ENCODE data around the gene RBKS. TPM values are rescaled to one million over a fixed set of nuclear protein-coding genes. Genes with fewer than 3 reads are reported as not detected.

The RBKS gene
- total RNA-seq, 1 donor from 2014 or later: 1.6 TPM

GRCh38 chr2:27776696-27777095 lies 113.5 kb downstream of the RBKS start:
- Histone ChIP-seq H3K27me3 (ENCODE audit: insufficient read depth, low read length) (no peaks in the 10 kb centered on the region), H3K4me2 (ENCODE audit: low read length) (no peak overlapping the region), H3K9ac (ENCODE audit: low read length) (no peak overlapping the region), H3K27ac (ENCODE audit: low read depth, low read length) (no peak overlapping the region), H2AFZ (ENCODE audit: low read depth, low read length) (no peak overlapping the region), H4K20me1 (ENCODE audit: insufficient read depth, low read length) (peaks cover 10% of the 10 kb centered on the region), H3K36me3 (ENCODE audit: insufficient read depth, low read length) (peaks cover 9% of the 10 kb centered on the region), H3K79me2 (ENCODE audit: insufficient read depth, low read length) (peaks cover 83% of the 10 kb centered on the region), H3K9me3 (ENCODE audit: insufficient read depth, low read depth, low read length) (no peaks in the 10 kb centered on the region), H3K4me3 (ENCODE audit: insufficient read depth, low read depth, low read length) (no peak overlapping the region), H3K4me1 (ENCODE audit: insufficient read depth, low read length) (peaks cover 20% of the 10 kb centered on the region)
- Mint-ChIP-seq H3K36me3 (ENCODE audit: low read depth, unreplicated experiment) (peaks cover 10% of the 10 kb centered on the region), H3K27me3 (ENCODE audit: low read depth, unreplicated experiment) (no peaks in the 10 kb centered on the region), H3K9me3 (ENCODE audit: unreplicated experiment) (no peaks in the 10 kb centered on the region), H3K4me1 (ENCODE audit: low read depth, unreplicated experiment) (peaks cover 29% of the 10 kb centered on the region), H3K4me3 (ENCODE audit: unreplicated experiment) (no peak overlapping the region), H3K27ac (ENCODE audit: unreplicated experiment) (no peak overlapping the region)
- no peak for DNase-seq (ENCODE audit: low read depth)
- FAIRE-seq: no peak
- TF ChIP-seq CTCF (IDR thresholded peaks at IDR 0.05; ENCODE audit: insufficient read depth, low read depth, low read length): no peak
- no peak for TF ChIP-seq EZH2 (IDR thresholded peaks at IDR 0.05; ENCODE audit: insufficient read depth, low read length)

- peak overlapping the region; percentile 4 for H3K27ac Mint-ChIP-seq (ENCODE audit: unreplicated experiment)
- H3K27ac ChIP-seq (ENCODE audit: low read depth, low read length): no peak overlapping the region
- H3K4me1 Mint-ChIP-seq (ENCODE audit: low read depth, unreplicated experiment): peaks cover 31% of the 10 kb centered on the region
Measured at GRCh38 chr2:27776097-27776496, 114.1 kb downstream of the RBKS start.

GRCh38 chr2:27773959-27774358 lies 116.2 kb downstream of the RBKS start:
- Histone ChIP-seq H3K9me3 (ENCODE audit: insufficient read depth, low read depth, low read length) (no peaks in the 10 kb centered on the region), H3K4me3 (ENCODE audit: insufficient read depth, low read depth, low read length) (peak overlapping the region; percentile 97), H3K79me2 (ENCODE audit: insufficient read depth, low read length) (peaks cover 72% of the 10 kb centered on the region), H3K27me3 (ENCODE audit: insufficient read depth, low read length) (no peaks in the 10 kb centered on the region), H3K4me1 (ENCODE audit: insufficient read depth, low read length) (peaks cover 25% of the 10 kb centered on the region), H3K4me2 (ENCODE audit: low read length) (peak overlapping the region; percentile 86), H4K20me1 (ENCODE audit: insufficient read depth, low read length) (peaks cover 10% of the 10 kb centered on the region), H3K9ac (ENCODE audit: low read length) (peak overlapping the region; percentile 93), H3K36me3 (ENCODE audit: insufficient read depth, low read length) (peaks cover 6% of the 10 kb centered on the region), H3K27ac (ENCODE audit: low read depth, low read length) (no peak overlapping the region), H2AFZ (ENCODE audit: low read depth, low read length) (no peak overlapping the region)
- no peaks in the 10 kb centered on the region for H3K27me3 Mint-ChIP-seq (ENCODE audit: low read depth, unreplicated experiment)
- no peak for FAIRE-seq
- no peak for DNase-seq (ENCODE audit: low read depth)
- peak overlapping the region; percentile 98 for H3K4me3 Mint-ChIP-seq (ENCODE audit: unreplicated experiment)
- H3K9me3 Mint-ChIP-seq (ENCODE audit: unreplicated experiment): no peaks in the 10 kb centered on the region
- peaks cover 26% of the 10 kb centered on the region for H3K4me1 Mint-ChIP-seq (ENCODE audit: low read depth, unreplicated experiment)
- H3K36me3 Mint-ChIP-seq (ENCODE audit: low read depth, unreplicated experiment): peaks cover 10% of the 10 kb centered on the region
- peak overlapping the region; percentile 14 for H3K27ac Mint-ChIP-seq (ENCODE audit: unreplicated experiment)
- TF ChIP-seq EZH2 (IDR thresholded peaks at IDR 0.05; ENCODE audit: insufficient read depth, low read length) (no peak), CTCF (IDR thresholded peaks at IDR 0.05; ENCODE audit: insufficient read depth, low read depth, low read length) (no peak)

More at GRCh38 chr2:27776097-27776496, 114.1 kb downstream of the RBKS start:
- no peaks in the 10 kb centered on the region for H3K27me3 ChIP-seq (ENCODE audit: insufficient read depth, low read length)
- Mint-ChIP-seq H3K4me3 (ENCODE audit: unreplicated experiment) (peak overlapping the region; percentile 37), H3K36me3 (ENCODE audit: low read depth, unreplicated experiment) (peaks cover 10% of the 10 kb centered on the region), H3K27me3 (ENCODE audit: low read depth, unreplicated experiment) (no peaks in the 10 kb centered on the region), H3K9me3 (ENCODE audit: unreplicated experiment) (no peaks in the 10 kb centered on the region)
- peaks cover 9% of the 10 kb centered on the region for H3K36me3 ChIP-seq (ENCODE audit: insufficient read depth, low read length)
- H3K4me3 ChIP-seq (ENCODE audit: insufficient read depth, low read depth, low read length): no peak overlapping the region
- no peak overlapping the region for H3K9ac ChIP-seq (ENCODE audit: low read length)
- H4K20me1 ChIP-seq (ENCODE audit: insufficient read depth, low read length): peaks cover 10% of the 10 kb centered on the region
- H3K79me2 ChIP-seq (ENCODE audit: insufficient read depth, low read length): peaks cover 85% of the 10 kb centered on the region
- no peak overlapping the region for H2AFZ ChIP-seq (ENCODE audit: low read depth, low read length)
- H3K9me3 ChIP-seq (ENCODE audit: insufficient read depth, low read depth, low read length): no peaks in the 10 kb centered on the region
- H3K4me1 ChIP-seq (ENCODE audit: insufficient read depth, low read length): peaks cover 23% of the 10 kb centered on the region
- no peak for FAIRE-seq
- DNase-seq (ENCODE audit: low read depth): peak; percentile 40
- no peak for TF ChIP-seq EZH2 (IDR thresholded peaks at IDR 0.05; ENCODE audit: insufficient read depth, low read length)
- peak overlapping the region; percentile 3 for H3K4me2 ChIP-seq (ENCODE audit: low read length)

Data from astrocyte (in vitro differentiated cells and primary cell).